Measurements from ENCODE around the gene YPEL1. TPM values are rescaled to one million over a fixed set of nuclear protein-coding genes. Genes with fewer than 3 reads are reported as not detected.

YPEL1 gene
- total RNA-seq, 1 experiment from 2014 or later, result 0.40 TPM

GRCh38 chr22:21711851-21712250 lies 23.7 kb downstream of the YPEL1 start:
- in situ Hi-C loops (cut with HindIII; ENCODE audit: low pct_unique_long_range_greater_than_20kb, low sequenced_read_pairs), result loop anchor here (25.0 kb wide), 1 partner anchor 225 kb away; no protein-coding TSS in a partner anchor
- no peak for DNase-seq (ENCODE audit: low read depth, low spot score)

GRCh38 chr22:21710156-21710555 lies 25.4 kb downstream of the YPEL1 start:
- DNase-seq (ENCODE audit: low read depth, low spot score), result no peak
- in situ Hi-C loops (cut with HindIII; ENCODE audit: low pct_unique_long_range_greater_than_20kb, low sequenced_read_pairs), result loop anchor here (25.0 kb wide), 1 partner anchor 227 kb away; no protein-coding TSS in a partner anchor

GRCh38 chr22:21709688-21710087 lies 25.9 kb downstream of the YPEL1 start:
- DNase-seq (ENCODE audit: low read depth, low spot score), result no peak
- in situ Hi-C loops (cut with HindIII; ENCODE audit: low pct_unique_long_range_greater_than_20kb, low sequenced_read_pairs), result loop anchor here (25.0 kb wide), 1 partner anchor 228 kb away; no protein-coding TSS in a partner anchor

- in situ Hi-C loops (cut with HindIII; ENCODE audit: low pct_unique_long_range_greater_than_20kb, low sequenced_read_pairs), result loop anchor here (25.0 kb wide), 1 partner anchor 228 kb away; no protein-coding TSS in a partner anchor
- no peak for DNase-seq (ENCODE audit: low read depth, low spot score)
These were observed 26.6 kb downstream of the YPEL1 start for GRCh38 chr22:21708960-21709359.

GRCh38 chr22:21707677-21708076 lies 27.9 kb downstream of the YPEL1 start:
- no peak for DNase-seq (ENCODE audit: low read depth, low spot score)
- in situ Hi-C loops (cut with HindIII; ENCODE audit: low pct_unique_long_range_greater_than_20kb, low sequenced_read_pairs), result loop anchor here (25.0 kb wide), 1 partner anchor 230 kb away; no protein-coding TSS in a partner anchor

- in situ Hi-C loops (cut with HindIII; ENCODE audit: low pct_unique_long_range_greater_than_20kb, low sequenced_read_pairs), result loop anchor here (25.0 kb wide), 1 partner anchor 234 kb away; no protein-coding TSS in a partner anchor
- no peak for DNase-seq (ENCODE audit: low read depth, low spot score)
These were observed 31.8 kb downstream of the YPEL1 start for GRCh38 chr22:21703684-21704316.

GRCh38 chr22:21702700-21703683 lies 32.6 kb downstream of the YPEL1 start:
- in situ Hi-C loops (cut with HindIII; ENCODE audit: low pct_unique_long_range_greater_than_20kb, low sequenced_read_pairs), result loop anchor here (25.0 kb wide), 1 partner anchor 234 kb away; no protein-coding TSS in a partner anchor
- no peak for DNase-seq (ENCODE audit: low read depth, low spot score)

GRCh38 chr22:21702094-21702493 lies 33.5 kb downstream of the YPEL1 start:
- in situ Hi-C loops (cut with HindIII; ENCODE audit: low pct_unique_long_range_greater_than_20kb, low sequenced_read_pairs), result loop anchor here (25.0 kb wide), 1 partner anchor 235 kb away; no protein-coding TSS in a partner anchor
- DNase-seq (ENCODE audit: low read depth, low spot score), result no peak

- in situ Hi-C loops (cut with HindIII; ENCODE audit: low pct_unique_long_range_greater_than_20kb, low sequenced_read_pairs), result loop anchor here (25.0 kb wide), 1 partner anchor 236 kb away; no protein-coding TSS in a partner anchor
- no peak for DNase-seq (ENCODE audit: low read depth, low spot score)
These were observed 34.1 kb downstream of the YPEL1 start for GRCh38 chr22:21701384-21701971.

GRCh38 chr22:21700822-21701221 lies 34.8 kb downstream of the YPEL1 start:
- no peak for DNase-seq (ENCODE audit: low read depth, low spot score)
- in situ Hi-C loops (cut with HindIII; ENCODE audit: low pct_unique_long_range_greater_than_20kb, low sequenced_read_pairs), result loop anchor here (25.0 kb wide), 1 partner anchor 236 kb away; no protein-coding TSS in a partner anchor

GRCh38 chr22:21699643-21700042 lies 36.0 kb downstream of the YPEL1 start:
- no peak for DNase-seq (ENCODE audit: low read depth, low spot score)
- in situ Hi-C loops (cut with HindIII; ENCODE audit: low pct_unique_long_range_greater_than_20kb, low sequenced_read_pairs), result loop anchor here (25.0 kb wide), 1 partner anchor 238 kb away; no protein-coding TSS in a partner anchor

GRCh38 chr22:21698430-21699329 lies 36.9 kb downstream of the YPEL1 start:
- in situ Hi-C loops (cut with HindIII; ENCODE audit: low pct_unique_long_range_greater_than_20kb, low sequenced_read_pairs), result no loop called here
- DNase-seq (ENCODE audit: low read depth, low spot score), result peak; percentile 41

- in situ Hi-C loops (cut with HindIII; ENCODE audit: low pct_unique_long_range_greater_than_20kb, low sequenced_read_pairs), result no loop called here
- no peak for DNase-seq (ENCODE audit: low read depth, low spot score)
These were observed 37.7 kb downstream of the YPEL1 start for GRCh38 chr22:21697880-21698279.

GRCh38 chr22:21697021-21697771 lies 38.4 kb downstream of the YPEL1 start:
- in situ Hi-C loops (cut with HindIII; ENCODE audit: low pct_unique_long_range_greater_than_20kb, low sequenced_read_pairs), result no loop called here
- DNase-seq (ENCODE audit: low read depth, low spot score), result no peak

- no peak for DNase-seq (ENCODE audit: low read depth, low spot score)
- in situ Hi-C loops (cut with HindIII; ENCODE audit: low pct_unique_long_range_greater_than_20kb, low sequenced_read_pairs), result no loop called here
These were observed 39.5 kb downstream of the YPEL1 start for GRCh38 chr22:21696115-21696514.

GRCh38 chr22:21695430-21696085 lies 40.0 kb downstream of the YPEL1 start:
- in situ Hi-C loops (cut with HindIII; ENCODE audit: low pct_unique_long_range_greater_than_20kb, low sequenced_read_pairs), result no loop called here

More at GRCh38 chr22:21695430-21696085, 40.0 kb downstream of the YPEL1 start:
- DNase-seq (ENCODE audit: low read depth, low spot score), result no peak
